Osteoblast (primary cell): ENCODE results near the gene ASPRV1. TPM values are rescaled to one million over a fixed set of nuclear protein-coding genes. Genes with fewer than 3 reads are reported as not detected.

Source experiments
- DNase-seq: peaks from one replicate; pipeline ENCODE4 v3.0.0; 2011; ENCODE audit warnings: low spot score, mixed read lengths; ENCODE audit not compliant: insufficient read length; ENCODE audit errors: missing footprints
- H2AFZ ChIP-seq: 2 replicates; pipeline ENCODE4 v1.6.0; 2011; ENCODE audit warnings: mild to moderate bottlenecking, low read length
- H3K27ac ChIP-seq: 2 replicates; pipeline ENCODE4 v1.5.1; 2011; ENCODE audit warnings: mild to moderate bottlenecking, low read depth, low read length, moderate library complexity
- H3K27me3 ChIP-seq: 2 replicates; pipeline ENCODE4 v1.6.0; 2012; ENCODE audit warnings: mild to moderate bottlenecking, control low read depth, inconsistent platforms, low read length, moderate library complexity; ENCODE audit not compliant: insufficient read depth
- H3K36me3 ChIP-seq: 2 replicates; pipeline ENCODE4 v1.5.1; 2011; ENCODE audit warnings: mild to moderate bottlenecking, low read length, control low read depth, moderate library complexity; ENCODE audit not compliant: insufficient read depth
- H3K4me1 ChIP-seq: 2 replicates; pipeline ENCODE4 v1.5.1; 2011; ENCODE audit warnings: mild to moderate bottlenecking, low read length, control low read depth, moderate library complexity; ENCODE audit not compliant: insufficient read depth
- H3K4me2 ChIP-seq: 2 replicates; pipeline ENCODE4 v1.6.0; 2011; ENCODE audit warnings: mild to moderate bottlenecking, low read length; ENCODE audit not compliant: insufficient read depth
- H3K4me3 ChIP-seq: fragments of 200-600 bp; sonication (generic); 3 replicates; pipeline ENCODE4 v1.5.1; 2012; ENCODE audit warnings: mild to moderate bottlenecking, low read length, inconsistent platforms; ENCODE audit not compliant: insufficient read depth
- H3K79me2 ChIP-seq: 2 replicates; pipeline ENCODE4 v1.6.0; 2012; ENCODE audit warnings: mild to moderate bottlenecking, low read length, control low read depth, inconsistent platforms; ENCODE audit not compliant: insufficient read depth
- H3K9me3 ChIP-seq: 2 replicates; pipeline ENCODE4 v1.5.1; 2011; ENCODE audit warnings: low read depth, low read length, control low read depth
- H4K20me1 ChIP-seq: 2 replicates; pipeline ENCODE4 v1.6.0; 2012; ENCODE audit warnings: mild to moderate bottlenecking, low read length, control low read depth; ENCODE audit not compliant: insufficient read depth
- CTCF ChIP-seq: IDR thresholded peaks from 2 replicates; pipeline ENCODE4 v1.5.1; 2011; ENCODE audit warnings: mild to moderate bottlenecking, low read depth, low read length, moderate library complexity; ENCODE audit errors: extremely low read depth
- total RNA-seq: library from RNA; depleted of rRNA; stranded (reverse); fragments of >200 nt; gene quantifications from 2 replicates; pipeline ENCODE4 v1.2.3, GENCODE V29; 2012

ASPRV1 gene
- total RNA-seq, 1 donor, result 0.72 TPM

- Histone ChIP-seq H2AFZ (no peak overlapping the region), H4K20me1 (no peaks in the 10 kb centered on the region)
Measured at GRCh38 chr2:69983392-69983966, 22.0 kb upstream of the ASPRV1 start.

DNA sequence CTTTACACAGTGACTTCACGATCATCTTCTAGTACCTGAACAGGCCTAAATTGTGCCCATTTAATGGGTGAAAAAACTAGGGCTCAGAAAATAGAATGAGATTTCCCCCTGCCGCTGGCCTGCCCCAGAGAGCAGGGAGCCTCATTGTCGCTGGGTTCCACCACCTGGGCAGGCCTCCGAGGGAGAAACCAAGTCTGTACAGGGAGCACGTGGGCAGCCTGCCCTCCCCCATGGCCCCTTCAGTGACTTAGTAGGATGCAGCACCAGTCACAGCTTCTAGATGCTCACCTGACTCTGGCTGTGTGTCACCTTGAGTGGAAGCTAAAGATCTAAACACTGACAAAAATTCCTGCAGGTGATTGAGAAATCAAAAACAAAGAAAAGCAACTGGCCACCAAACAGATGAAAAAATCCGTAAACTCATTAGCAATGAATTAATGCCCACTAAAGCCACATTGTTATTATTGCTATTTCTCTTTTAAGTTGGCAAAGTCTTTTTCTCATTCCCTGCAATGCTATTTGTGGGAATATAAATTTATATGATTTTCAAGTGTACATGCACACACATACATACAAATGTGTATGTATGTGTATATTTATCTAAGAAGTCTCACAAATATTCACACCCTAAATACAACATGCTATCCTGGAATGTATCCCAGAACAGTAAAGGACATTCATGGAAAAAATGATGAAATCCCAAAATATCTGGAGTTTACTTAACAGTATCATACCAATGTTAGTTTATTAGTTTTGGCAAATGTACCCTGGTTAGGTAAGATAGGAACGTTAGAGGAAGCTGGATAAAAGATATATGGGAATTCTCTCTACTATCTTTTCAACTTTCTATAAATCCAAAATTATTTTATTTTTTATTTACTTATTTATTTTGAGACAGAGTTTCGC, 18.7 kb upstream of the ASPRV1 start:
- Histone ChIP-seq H3K27ac (no peak overlapping the region), H3K4me3 (no peak overlapping the region), H2AFZ (no peak overlapping the region), H3K36me3 (no peaks in the 10 kb centered on the region), H3K79me2 (no peaks in the 10 kb centered on the region), H3K27me3 (no peaks in the 10 kb centered on the region), H3K4me2 (no peak overlapping the region), H3K9me3 (no peaks in the 10 kb centered on the region), H3K4me1 (no peaks in the 10 kb centered on the region), H4K20me1 (no peaks in the 10 kb centered on the region)
- DNase-seq, result no peak
- no peak for TF ChIP-seq CTCF

More at GRCh38 chr2:69983392-69983966, 22.0 kb upstream of the ASPRV1 start:
- no peaks in the 10 kb centered on the region for H3K36me3 ChIP-seq
- H3K79me2 ChIP-seq, result no peaks in the 10 kb centered on the region
- no peak overlapping the region for H3K27ac ChIP-seq
- H3K4me2 ChIP-seq, result no peak overlapping the region
- H3K27me3 ChIP-seq, result no peaks in the 10 kb centered on the region
- no peak for DNase-seq
- no peak overlapping the region for H3K4me3 ChIP-seq
- no peaks in the 10 kb centered on the region for H3K9me3 ChIP-seq
- TF ChIP-seq CTCF, result no peak
- H3K4me1 ChIP-seq, result no peaks in the 10 kb centered on the region

DNA sequence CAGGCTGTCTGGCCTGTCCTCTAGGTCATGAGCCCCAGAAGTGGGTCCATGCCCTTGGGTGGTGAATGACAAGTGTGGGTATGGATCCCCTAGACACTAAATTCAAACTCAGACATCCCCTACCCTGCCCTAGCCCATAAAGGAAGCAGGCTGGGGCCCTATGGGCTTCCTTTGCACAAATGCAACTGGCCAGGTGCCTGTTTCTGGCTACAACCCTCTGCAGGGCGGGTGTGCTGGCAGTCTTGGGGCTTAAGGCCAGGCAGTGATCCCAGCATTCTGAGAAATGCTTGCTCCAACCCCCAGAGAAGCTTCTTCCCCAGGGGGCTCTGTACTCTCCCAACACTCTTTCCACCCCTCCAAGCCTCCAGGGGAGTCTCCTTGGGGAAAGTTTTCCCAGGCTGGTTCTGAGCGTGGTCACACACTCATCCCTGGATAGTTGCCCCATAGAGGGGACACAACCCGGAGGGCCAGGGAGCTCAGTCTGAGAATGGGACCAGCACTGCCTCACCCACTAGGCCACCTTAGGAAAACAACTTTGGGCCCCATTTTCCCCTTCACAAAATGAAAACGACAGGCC, 16.6 kb upstream of the ASPRV1 start:
- H3K79me2 ChIP-seq, result no peaks in the 10 kb centered on the region
- no peaks in the 10 kb centered on the region for H3K27me3 ChIP-seq
- no peak overlapping the region for H3K4me3 ChIP-seq
- no peaks in the 10 kb centered on the region for H3K9me3 ChIP-seq
- no peak for DNase-seq
- no peak for TF ChIP-seq CTCF
- no peaks in the 10 kb centered on the region for H4K20me1 ChIP-seq
- H3K36me3 ChIP-seq, result no peaks in the 10 kb centered on the region
- no peak overlapping the region for H2AFZ ChIP-seq
- H3K4me2 ChIP-seq, result no peak overlapping the region
- no peak overlapping the region for H3K27ac ChIP-seq
- H3K4me1 ChIP-seq, result no peaks in the 10 kb centered on the region

DNA sequence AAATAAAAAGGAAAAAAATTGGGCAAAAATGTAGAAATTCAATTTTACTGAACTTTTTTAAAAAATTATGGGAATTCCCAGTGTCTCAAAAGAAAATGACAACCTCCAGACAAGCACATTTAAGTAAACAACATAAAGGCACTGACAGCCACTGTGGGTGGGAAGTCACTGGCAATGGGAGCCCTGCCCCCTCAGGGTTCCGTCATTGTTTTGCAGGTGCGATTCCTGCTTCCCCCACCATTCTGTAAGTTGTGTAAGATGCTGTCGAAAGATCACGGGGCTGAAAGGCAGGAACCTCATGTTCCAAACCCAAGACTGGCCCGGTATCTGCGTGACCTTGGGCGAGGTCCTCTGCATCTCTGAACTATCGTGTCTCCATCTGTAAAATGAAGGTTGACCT, 15.8 kb upstream of the ASPRV1 start:
- no peaks in the 10 kb centered on the region for H3K36me3 ChIP-seq

More for the DNA sequence above, 15.8 kb upstream of the ASPRV1 start:
- Histone ChIP-seq H3K27me3 (no peaks in the 10 kb centered on the region), H4K20me1 (no peaks in the 10 kb centered on the region), H2AFZ (no peak overlapping the region), H3K4me1 (no peaks in the 10 kb centered on the region), H3K4me3 (no peak overlapping the region), H3K4me2 (no peak overlapping the region), H3K9me3 (no peaks in the 10 kb centered on the region), H3K79me2 (no peaks in the 10 kb centered on the region), H3K27ac (no peak overlapping the region)
- DNase-seq, result no peak
- no peak for TF ChIP-seq CTCF
